Neural cell (in vitro differentiated cells): ENCODE results near the gene ZNF334.

Source experiments
- CTCF ChIP-seq: fragments of 450-650 bp; IDR thresholded peaks from 2 replicates; pipeline ENCODE4 v1.5.1; 2014; ENCODE audit warnings: antibody characterized with exemption, mild to moderate bottlenecking, moderate library complexity; ENCODE audit not compliant: poor library complexity, severe bottlenecking
- EP300 ChIP-seq: fragments of 450-650 bp; conservative IDR thresholded peaks from 2 replicates; pipeline ENCODE4 v1.6.1; 2014; ENCODE audit warnings: antibody characterized with exemption, mild to moderate bottlenecking, moderate library complexity; ENCODE audit not compliant: poor library complexity, severe bottlenecking
- EZH2 ChIP-seq: fragments of 200-600, 300-800 bp; shearing (Covaris generic), sonication (generic); IDR thresholded peaks from 2 replicates; pipeline ENCODE4 v1.6.1; 2014; ENCODE audit warnings: antibody characterized with exemption, low read length, borderline replicate concordance, mild to moderate bottlenecking; ENCODE audit not compliant: insufficient read depth, poor library complexity, severe bottlenecking
- MXI1 ChIP-seq: fragments of 450-650 bp; conservative IDR thresholded peaks from 2 replicates; pipeline ENCODE4 v1.6.1; 2014; ENCODE audit warnings: antibody characterized with exemption, mild to moderate bottlenecking; ENCODE audit not compliant: poor library complexity, severe bottlenecking
- POLR2AphosphoS5 ChIP-seq: IDR thresholded peaks from 2 replicates; pipeline ENCODE4 v1.6.1; 2012
- RAD21 ChIP-seq: fragments of 450-650 bp; conservative IDR thresholded peaks from 2 replicates; pipeline ENCODE4 v1.6.1; 2014; ENCODE audit warnings: antibody characterized with exemption, mild to moderate bottlenecking, moderate library complexity
- REST ChIP-seq: IDR thresholded peaks from 2 replicates; pipeline ENCODE4 v1.6.1; 2012; ENCODE audit warnings: borderline replicate concordance
- SMC3 ChIP-seq: fragments of 450-650 bp; conservative IDR thresholded peaks from 2 replicates; pipeline ENCODE4 v1.6.1; 2014; ENCODE audit warnings: antibody characterized with exemption, mild to moderate bottlenecking, moderate library complexity; ENCODE audit not compliant: poor library complexity
- TAF1 ChIP-seq: IDR thresholded peaks from 2 replicates; pipeline ENCODE4 v1.6.1; 2012; ENCODE audit warnings: low read depth

GRCh38 chr20:46501961-46502360, 11.4 kb downstream of the ZNF334 start:
- TF ChIP-seq REST (no peak), CTCF (no peak), RAD21 (no peak), EZH2 (no peak), TAF1 (no peak), SMC3 (no peak), POLR2AphosphoS5 (no peak), EP300 (no peak), MXI1 (no peak)
